Measurements from ENCODE around the gene VPS45.

- TF ChIP-seq POLR2A (IDR thresholded peaks at IDR 0.05), result no peak
- no peak for TF ChIP-seq CTCF (IDR thresholded peaks at IDR 0.05)
Measured at GRCh38 chr1:150061632-150062101, 5.9 kb upstream of the VPS45 start.
